Lower lobe of right lung (tissue), 2 donors: ENCODE measurements around the gene TSSK2. TPM values are rescaled to one million over a fixed set of nuclear protein-coding genes. Genes with fewer than 3 reads are reported as not detected.
"Not testable (repeated sequence)": the region's sequence is repeated elsewhere in the genome, so short reads cannot be mapped to it uniquely, and the experiment has no call there.

ENCODE experiments used
- ATAC-seq, 2 donors: fragments of 200-7000 bp; cut with Tn5 transposase; one replicate each; pipeline ENCODE4 v1.9.1; 2020 to 2022; ENCODE audit warnings: mild to moderate bottlenecking in 2 of 2, moderate library complexity in 2 of 2
- DNase-seq: peaks from one replicate; pipeline ENCODE4 v3.0.0-alpha.2; 2020
- H3K27ac ChIP-seq: fragments of 200-600 bp; one replicate; pipeline ENCODE4 v1.8.0; 2022
- H3K27me3 ChIP-seq: fragments of 200-600 bp; one replicate; pipeline ENCODE4 v1.8.0; 2022; ENCODE audit warnings: low read depth
- H3K36me3 ChIP-seq: fragments of 200-600 bp; one replicate; pipeline ENCODE4 v1.8.0; 2022; ENCODE audit warnings: mild to moderate bottlenecking
- H3K4me1 ChIP-seq: fragments of 200-600 bp; one replicate; pipeline ENCODE4 v1.8.0; 2022
- H3K4me3 ChIP-seq: fragments of 200-600 bp; one replicate; pipeline ENCODE4 v1.8.0; 2022; ENCODE audit warnings: mild to moderate bottlenecking
- H3K9me3 ChIP-seq: fragments of 200-600 bp; one replicate; pipeline ENCODE4 v1.8.0; 2022
- intact Hi-C: fragments of 100-400 bp; cut with DNase I; formaldehyde crosslinking; loops from one replicate; pipeline ENCODE4 v1.11.0; 2022
- total RNA-seq: library from RNA; stranded (reverse); fragmentation: NEBNext Ultra II Directional; extraction: Animal tissue kit (Norgen Biotek cat#: 25700); gene quantifications from one replicate; pipeline ENCODE4 v1.2.1, GENCODE V29; 2021
- TF ChIP-seq, protein P1 (sequence below): fragments of 200-600 bp; IDR thresholded peaks from one replicate; pipeline ENCODE4 v1.8.0; 2022; ENCODE audit warnings: antibody characterized with exemption, mild to moderate bottlenecking
- donor health status: DM: no; HTN: yes; CAD: no; lungs with severe emphysema.

TSSK2 gene
- total RNA-seq, 1 donor from 2014 or later: not detected

DNA sequence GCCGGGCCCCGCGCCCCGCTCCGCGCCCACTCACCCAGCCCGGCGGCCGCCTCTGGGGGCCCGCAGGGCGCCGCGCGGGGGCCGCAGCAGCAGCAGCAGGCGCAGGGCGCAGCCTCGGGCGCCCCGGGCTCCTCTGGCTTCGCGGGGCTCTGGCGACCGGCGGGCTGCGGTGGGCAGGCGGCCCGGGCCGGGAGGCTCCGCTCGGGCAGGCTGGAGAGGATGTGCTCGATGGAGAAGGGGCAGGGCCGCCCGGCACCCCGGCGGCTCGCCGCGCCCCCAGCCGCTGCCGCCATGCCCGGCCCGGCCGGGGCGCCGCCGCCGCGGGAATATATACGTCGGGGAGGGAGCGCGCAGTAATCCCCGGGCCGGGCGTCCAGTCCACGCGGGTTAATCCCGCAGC lies 18.9 kb downstream of the TSSK2 start, which contains the start of gene GSC2:
TSS of gene GSC2 (minus strand) at position 302 of the 400 bp plus-strand sequence. CDS start at position 293, 9 bp downstream.
- Histone ChIP-seq H3K36me3 (no peaks in the 10 kb centered on the region), H3K27me3 (peaks cover 64% of the 10 kb centered on the region), H3K4me3 (peak within 1 kb of the TSS; percentile 36), H3K9me3 (no peaks in the 10 kb centered on the region), H3K27ac (no peak within 1 kb of the TSS), H3K4me1 (peaks cover 7% of the 10 kb centered on the region)
- intact Hi-C loops: no loop called here
- TF ChIP-seq, protein P1, sequence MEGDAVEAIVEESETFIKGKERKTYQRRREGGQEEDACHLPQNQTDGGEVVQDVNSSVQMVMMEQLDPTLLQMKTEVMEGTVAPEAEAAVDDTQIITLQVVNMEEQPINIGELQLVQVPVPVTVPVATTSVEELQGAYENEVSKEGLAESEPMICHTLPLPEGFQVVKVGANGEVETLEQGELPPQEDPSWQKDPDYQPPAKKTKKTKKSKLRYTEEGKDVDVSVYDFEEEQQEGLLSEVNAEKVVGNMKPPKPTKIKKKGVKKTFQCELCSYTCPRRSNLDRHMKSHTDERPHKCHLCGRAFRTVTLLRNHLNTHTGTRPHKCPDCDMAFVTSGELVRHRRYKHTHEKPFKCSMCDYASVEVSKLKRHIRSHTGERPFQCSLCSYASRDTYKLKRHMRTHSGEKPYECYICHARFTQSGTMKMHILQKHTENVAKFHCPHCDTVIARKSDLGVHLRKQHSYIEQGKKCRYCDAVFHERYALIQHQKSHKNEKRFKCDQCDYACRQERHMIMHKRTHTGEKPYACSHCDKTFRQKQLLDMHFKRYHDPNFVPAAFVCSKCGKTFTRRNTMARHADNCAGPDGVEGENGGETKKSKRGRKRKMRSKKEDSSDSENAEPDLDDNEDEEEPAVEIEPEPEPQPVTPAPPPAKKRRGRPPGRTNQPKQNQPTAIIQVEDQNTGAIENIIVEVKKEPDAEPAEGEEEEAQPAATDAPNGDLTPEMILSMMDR: no peak
- no peak for ATAC-seq
- DNase-seq: no peak

DNA sequence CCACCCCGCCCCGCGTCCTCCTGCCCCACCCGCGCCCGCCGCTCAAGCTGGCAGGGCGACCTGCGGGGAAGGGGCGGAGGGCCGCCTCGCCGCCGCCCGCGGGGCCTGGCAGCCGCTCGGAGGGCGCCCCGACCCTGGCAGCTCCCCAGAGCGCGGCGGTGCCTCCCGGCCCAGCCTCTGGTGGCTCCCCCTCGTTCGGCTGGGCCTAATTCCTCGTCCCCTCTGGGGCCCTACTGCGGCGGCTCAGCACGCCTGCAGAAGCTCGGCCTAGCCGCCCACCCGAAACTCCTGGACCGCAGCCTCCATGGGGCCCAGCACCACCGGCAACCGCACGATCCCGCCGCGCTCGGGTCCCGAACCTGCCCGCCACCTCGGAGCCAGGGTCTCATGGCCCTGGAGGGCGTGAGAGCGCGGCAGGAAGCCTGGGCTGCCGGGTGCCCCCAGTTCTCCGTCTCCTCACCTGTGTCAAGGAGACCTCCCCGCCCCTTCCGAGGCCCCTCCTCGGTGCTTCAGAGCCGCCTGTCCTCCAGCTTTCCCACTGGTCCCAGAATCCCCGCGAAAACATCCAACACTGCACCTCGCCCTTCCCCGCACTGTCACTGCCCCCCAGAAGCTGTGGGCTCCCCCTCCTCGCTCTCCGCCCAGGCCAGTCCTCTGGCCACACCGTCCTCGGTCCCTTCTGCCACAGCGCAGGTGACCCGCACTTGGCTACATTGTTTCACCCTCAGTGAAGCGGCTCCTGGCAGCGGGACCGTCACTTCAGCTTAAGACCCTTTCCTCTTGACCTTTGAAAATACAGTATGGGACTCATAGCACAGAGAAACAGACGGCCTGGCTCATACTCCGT lies 19.6 kb downstream of the TSSK2 start:
- Histone ChIP-seq H3K27ac (no peak overlapping the region), H3K27me3 (peaks cover 64% of the 10 kb centered on the region), H3K4me1 (peaks cover 7% of the 10 kb centered on the region), H3K9me3 (no peaks in the 10 kb centered on the region), H3K36me3 (no peaks in the 10 kb centered on the region), H3K4me3 (no peak overlapping the region)
- ATAC-seq (no peak), DNase-seq (no peak)
- TF ChIP-seq, protein P1: no peak
- intact Hi-C loops: no loop called here

DNA sequence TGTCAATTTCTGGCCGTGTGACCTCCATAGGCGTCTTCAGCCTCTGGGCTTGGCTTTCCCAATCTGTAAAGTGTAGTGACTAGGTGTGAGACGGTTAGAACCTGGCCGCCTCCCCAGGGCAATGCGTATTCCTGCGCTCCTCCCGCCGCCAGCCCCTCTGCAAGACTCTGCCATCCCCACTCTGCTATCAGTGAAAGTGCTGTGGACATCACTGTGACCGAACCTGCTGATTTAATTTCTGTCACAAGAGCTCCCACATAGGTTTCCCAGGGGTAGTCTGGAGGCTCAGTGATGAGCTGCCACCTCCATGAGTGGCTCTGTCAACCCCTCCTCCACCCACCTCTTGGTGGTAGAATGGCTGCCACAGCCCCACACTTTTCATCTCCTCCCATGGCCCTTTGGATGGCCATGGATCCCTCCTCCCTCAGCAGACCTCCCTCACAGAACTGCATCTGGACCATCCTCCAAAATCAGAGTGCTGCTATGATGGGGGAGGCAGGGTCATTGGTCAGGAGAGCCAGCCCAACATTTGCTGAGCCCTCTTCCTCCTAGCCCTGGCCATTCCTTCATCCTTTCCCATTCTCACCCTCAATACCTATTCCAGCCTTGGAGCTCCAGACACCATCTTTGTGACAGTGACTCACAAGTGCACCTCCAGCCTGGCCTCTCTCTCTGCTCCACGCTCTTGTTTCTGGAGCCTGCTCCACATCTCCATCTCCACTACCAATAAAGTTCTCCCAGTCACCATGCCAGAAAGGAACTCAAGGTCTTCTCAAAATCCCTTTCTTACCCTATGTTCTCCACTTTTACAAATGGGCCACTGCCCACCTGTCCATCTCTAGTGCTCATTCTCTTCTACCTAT lies 20.5 kb downstream of the TSSK2 start:
- ATAC-seq: no peak
- Histone ChIP-seq H3K4me3 (no peak overlapping the region), H3K27me3 (peaks cover 64% of the 10 kb centered on the region), H3K27ac (no peak overlapping the region), H3K9me3 (no peaks in the 10 kb centered on the region), H3K4me1 (peaks cover 7% of the 10 kb centered on the region), H3K36me3 (no peaks in the 10 kb centered on the region)
- DNase-seq: no peak
- TF ChIP-seq, protein P1: no peak
- intact Hi-C loops: no loop called here

DNA sequence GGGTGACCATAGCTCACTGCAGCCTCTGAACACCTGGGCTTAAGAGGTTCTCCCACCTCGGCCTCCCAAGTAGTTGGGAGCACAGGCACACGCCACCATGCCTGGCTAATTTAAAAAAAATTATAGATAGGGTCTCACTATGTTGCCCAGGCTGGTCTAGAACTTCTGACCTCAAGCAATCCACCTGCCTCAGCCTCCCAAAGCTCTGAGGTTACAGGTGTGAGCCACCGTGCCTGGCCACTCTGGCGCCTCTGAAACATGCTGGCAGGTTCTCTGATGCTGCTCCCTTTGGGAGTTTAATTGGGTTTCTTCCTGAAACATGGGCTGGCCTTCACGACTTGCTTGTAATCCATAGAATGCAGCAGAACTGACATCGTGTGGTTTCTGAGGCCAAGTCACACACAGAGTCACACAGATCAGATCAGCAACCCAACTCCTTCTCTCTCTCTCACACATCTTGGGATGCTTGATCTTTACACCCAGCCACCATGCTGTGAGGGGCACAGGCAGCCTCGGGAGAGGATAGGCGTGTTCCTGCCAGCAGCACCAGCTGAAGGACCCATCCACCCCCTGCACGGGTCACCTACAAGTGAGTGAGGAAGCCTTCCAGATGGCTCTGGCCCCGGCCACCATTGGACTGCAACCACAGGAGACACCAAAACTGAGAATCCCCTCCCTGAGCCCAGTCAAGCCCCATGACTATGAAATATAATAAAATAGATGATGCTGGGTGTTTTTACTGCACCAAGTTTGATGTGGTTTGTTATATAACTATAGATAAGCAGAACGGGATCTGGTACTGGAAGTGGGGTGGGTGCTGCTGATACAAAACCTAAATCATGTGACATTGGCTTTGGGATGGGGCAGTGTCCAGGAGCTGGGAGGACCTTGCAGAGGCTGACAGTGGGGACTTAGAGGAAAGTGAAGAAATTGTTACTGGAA lies 22.1 kb downstream of the TSSK2 start:
- TF ChIP-seq, protein P1: no peak
- DNase-seq: no peak
- no peaks in the 10 kb centered on the region for H3K36me3 ChIP-seq
- no peaks in the 10 kb centered on the region for H3K9me3 ChIP-seq
- intact Hi-C loops: no loop called here
- H3K4me1 ChIP-seq: peaks cover 7% of the 10 kb centered on the region
- no peak for ATAC-seq
- H3K27me3 ChIP-seq: peaks cover 52% of the 10 kb centered on the region
- no peak overlapping the region for H3K27ac ChIP-seq
- H3K4me3 ChIP-seq: no peak overlapping the region

DNA sequence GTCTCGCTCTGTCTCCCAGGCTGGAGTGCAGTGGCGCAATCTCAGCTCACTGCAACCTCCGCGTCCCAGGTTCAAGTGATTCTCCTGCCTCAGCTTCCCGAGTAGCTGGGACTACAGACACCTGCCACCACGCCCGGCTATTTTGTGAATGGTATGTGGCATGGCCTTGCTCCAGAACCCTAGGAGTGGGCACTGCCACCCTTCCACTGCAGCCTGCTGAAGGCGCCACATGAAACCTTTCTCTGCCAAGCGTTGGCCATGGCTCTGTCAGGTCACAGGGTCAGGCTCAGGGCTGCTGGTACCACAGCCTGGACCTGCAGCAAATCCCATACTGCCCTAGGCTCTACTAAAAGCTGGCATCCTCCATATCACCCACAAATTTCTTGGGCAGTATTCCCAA lies 25.0 kb downstream of the TSSK2 start:
- peaks cover 27% of the 10 kb centered on the region for H3K27me3 ChIP-seq
- intact Hi-C loops, H3K4me1 ChIP-seq, H3K9me3 ChIP-seq, DNase-seq, H3K4me3 ChIP-seq, H3K27ac ChIP-seq, ATAC-seq, H3K36me3 ChIP-seq: not testable (repeated sequence)

DNA sequence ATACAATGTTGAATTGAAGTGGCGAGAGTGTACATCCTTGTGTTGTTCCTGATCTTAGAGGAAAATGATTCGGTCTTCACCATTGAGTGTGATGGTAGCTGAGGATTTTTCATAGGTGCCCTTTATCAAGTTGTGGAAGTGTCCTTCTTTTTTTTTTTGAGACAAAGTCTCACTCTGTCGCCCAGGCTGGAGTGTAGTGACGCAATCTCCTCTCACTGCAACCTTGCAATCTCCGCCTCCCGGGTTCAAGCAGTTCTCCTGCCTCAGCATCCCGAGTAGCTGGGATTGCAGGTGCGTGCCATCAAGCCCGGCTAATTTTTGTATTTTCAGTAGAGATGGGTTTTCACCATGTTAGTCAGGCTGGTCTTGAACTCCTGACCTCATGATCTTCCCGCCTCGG lies 27.5 kb downstream of the TSSK2 start:
- H3K9me3 ChIP-seq, H3K36me3 ChIP-seq, DNase-seq, H3K4me3 ChIP-seq, H3K27ac ChIP-seq, intact Hi-C loops, H3K4me1 ChIP-seq, ATAC-seq: not testable (repeated sequence)
- peaks cover 17% of the 10 kb centered on the region for H3K27me3 ChIP-seq
